HFFc6 (cell line): ENCODE measurements around the gene GPR157. TPM values are rescaled to one million over a fixed set of nuclear protein-coding genes. Genes with fewer than 3 reads are reported as not detected.

Experiments
- DNase-seq: peaks from one replicate; pipeline ENCODE4 v3.0.0-alpha.2; 2018
- H3K27ac Mint-ChIP-seq: 2 replicates; pipeline ENCODE4 v1.8.0; 2020; ENCODE audit warnings: mild to moderate bottlenecking, mixed read lengths
- H3K27me3 Mint-ChIP-seq: 2 replicates; pipeline ENCODE4 v1.8.0; 2021; ENCODE audit warnings: mild to moderate bottlenecking, moderate library complexity, mixed read lengths; ENCODE audit not compliant: insufficient read depth
- H3K36me3 Mint-ChIP-seq: 2 replicates; pipeline ENCODE4 v1.8.0; 2021; ENCODE audit warnings: low read depth, mixed read lengths
- H3K4me1 Mint-ChIP-seq: 2 replicates; pipeline ENCODE4 v1.8.0; 2020; ENCODE audit warnings: low read depth, mixed read lengths
- H3K4me3 Mint-ChIP-seq: 2 replicates; pipeline ENCODE4 v1.8.0; 2020; ENCODE audit warnings: mild to moderate bottlenecking, moderate library complexity, mixed read lengths
- H3K9me3 Mint-ChIP-seq: 2 replicates; pipeline ENCODE4 v1.8.0; 2020; ENCODE audit warnings: mild to moderate bottlenecking, mixed read lengths
- total RNA-seq, 6 experiments: library from RNA; stranded (reverse); fragmentation: NEBNext Ultra II Directional; extraction: Animal tissue kit (Norgen Biotek cat#: 25700); gene quantifications; 2 replicates in 1 of 6; 3 replicates in 5 of 6; pipeline ENCODE4 v1.2.3, GENCODE V29; 2021
- TF ChIP-seq, protein P1 (sequence below): fragments of 200-600 bp; sonication (generic); IDR thresholded peaks from 2 replicates; pipeline ENCODE4 v1.5.0; 2021; ENCODE audit warnings: antibody characterized with exemption, mild to moderate bottlenecking

Gene GPR157
- total RNA-seq, 6 experiments from 2014 or later: 8.2 to 11.1 (median 9.7) TPM

DNA sequence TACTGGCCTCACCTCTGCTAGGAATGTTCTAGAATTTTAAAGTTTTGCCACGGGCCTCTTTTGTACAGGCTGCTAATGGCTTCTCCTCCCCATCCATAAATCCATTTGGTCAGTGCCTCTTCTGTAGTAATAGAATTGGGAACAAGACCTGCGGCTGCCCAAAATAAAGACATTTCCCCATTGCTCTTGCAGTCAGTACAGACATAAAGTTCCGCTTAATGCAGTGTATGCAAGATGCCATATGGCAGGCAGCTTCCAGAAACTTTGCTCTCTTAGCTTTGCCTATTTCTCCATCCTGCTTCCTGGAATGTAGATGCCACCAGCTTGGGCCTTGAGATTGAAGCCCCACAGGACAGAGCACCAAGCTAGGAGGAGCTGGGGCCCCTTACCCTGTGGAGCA is 55.8 kb downstream of the GPR157 start:
- no peaks in the 10 kb centered on the region for H3K9me3 Mint-ChIP-seq
- H3K36me3 Mint-ChIP-seq: no peaks in the 10 kb centered on the region
- TF ChIP-seq, protein P1, sequence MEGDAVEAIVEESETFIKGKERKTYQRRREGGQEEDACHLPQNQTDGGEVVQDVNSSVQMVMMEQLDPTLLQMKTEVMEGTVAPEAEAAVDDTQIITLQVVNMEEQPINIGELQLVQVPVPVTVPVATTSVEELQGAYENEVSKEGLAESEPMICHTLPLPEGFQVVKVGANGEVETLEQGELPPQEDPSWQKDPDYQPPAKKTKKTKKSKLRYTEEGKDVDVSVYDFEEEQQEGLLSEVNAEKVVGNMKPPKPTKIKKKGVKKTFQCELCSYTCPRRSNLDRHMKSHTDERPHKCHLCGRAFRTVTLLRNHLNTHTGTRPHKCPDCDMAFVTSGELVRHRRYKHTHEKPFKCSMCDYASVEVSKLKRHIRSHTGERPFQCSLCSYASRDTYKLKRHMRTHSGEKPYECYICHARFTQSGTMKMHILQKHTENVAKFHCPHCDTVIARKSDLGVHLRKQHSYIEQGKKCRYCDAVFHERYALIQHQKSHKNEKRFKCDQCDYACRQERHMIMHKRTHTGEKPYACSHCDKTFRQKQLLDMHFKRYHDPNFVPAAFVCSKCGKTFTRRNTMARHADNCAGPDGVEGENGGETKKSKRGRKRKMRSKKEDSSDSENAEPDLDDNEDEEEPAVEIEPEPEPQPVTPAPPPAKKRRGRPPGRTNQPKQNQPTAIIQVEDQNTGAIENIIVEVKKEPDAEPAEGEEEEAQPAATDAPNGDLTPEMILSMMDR: no peak
- peaks cover 15% of the 10 kb centered on the region for H3K27me3 Mint-ChIP-seq
- DNase-seq: no peak
- no peak overlapping the region for H3K27ac Mint-ChIP-seq
- no peak overlapping the region for H3K4me3 Mint-ChIP-seq
- peaks cover 34% of the 10 kb centered on the region for H3K4me1 Mint-ChIP-seq

DNA sequence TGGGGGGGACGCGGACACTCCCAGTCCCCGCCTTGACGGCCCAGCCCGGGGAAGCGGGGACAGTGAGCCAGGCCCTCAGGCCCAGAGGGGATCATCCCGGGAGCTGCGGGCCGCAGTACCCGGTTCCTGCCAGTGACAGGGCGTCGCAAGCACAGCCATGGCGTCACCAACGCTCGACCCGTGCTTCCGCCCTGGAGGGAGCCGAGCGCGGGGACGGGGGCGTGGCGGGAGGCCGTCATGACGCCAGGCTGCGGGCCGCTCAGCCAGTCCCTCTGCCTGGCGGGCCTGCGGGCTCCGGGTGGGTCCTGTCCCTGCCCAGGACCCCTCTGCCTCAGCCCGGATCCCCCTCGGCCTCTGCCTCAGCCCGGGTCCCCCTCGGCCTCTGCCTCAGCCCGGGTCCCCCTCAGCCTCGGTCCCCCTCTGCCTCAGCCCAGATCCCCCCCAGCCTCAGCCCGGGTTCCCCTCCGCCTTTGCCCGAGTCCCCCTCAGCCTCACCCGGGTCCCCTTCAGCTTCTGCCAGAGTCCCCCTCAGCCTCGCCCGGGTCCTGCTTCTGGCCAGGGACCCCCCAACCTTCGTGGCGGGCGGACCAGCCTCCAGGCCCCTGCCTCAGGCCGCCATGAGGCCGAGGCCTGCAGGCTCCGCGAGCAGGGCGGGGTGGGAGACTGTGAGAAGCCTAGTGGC is 57.2 kb downstream of the GPR157 start:
- peaks cover 17% of the 10 kb centered on the region for H3K27me3 Mint-ChIP-seq
- H3K4me3 Mint-ChIP-seq: no peak overlapping the region

DNA sequence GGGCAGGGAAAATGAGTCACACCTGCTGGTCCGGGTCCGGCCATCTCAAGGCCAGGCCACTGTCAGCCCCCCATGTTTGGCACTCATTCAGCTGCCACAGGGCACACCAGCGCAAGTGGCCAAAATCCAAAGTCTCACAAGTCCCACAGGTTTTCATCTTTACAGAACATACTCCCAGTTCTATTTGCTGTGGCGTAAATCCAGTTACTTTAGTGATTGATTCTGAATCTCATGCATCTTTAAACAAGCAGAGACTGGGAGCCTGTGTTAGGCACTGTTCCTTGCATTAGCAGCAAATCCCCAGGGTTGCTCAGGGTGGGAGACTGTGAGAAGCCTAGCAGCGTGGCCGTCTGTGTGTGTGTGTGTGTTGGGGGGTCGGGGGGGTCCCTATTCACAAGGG is 58.4 kb downstream of the GPR157 start:
- TF ChIP-seq, protein P1: no peak
- Mint-ChIP-seq H3K27ac (no peak overlapping the region), H3K9me3 (no peaks in the 10 kb centered on the region), H3K36me3 (0 out of 2 replicates have a peak, but pooled peaks cover 4% of the 10 kb centered on the region), H3K27me3 (peaks cover 16% of the 10 kb centered on the region), H3K4me3 (no peak overlapping the region), H3K4me1 (peaks cover 46% of the 10 kb centered on the region)
- no peak for DNase-seq

More for the DNA sequence above, 57.2 kb downstream of the GPR157 start:
- no peak for DNase-seq
- H3K9me3 Mint-ChIP-seq: no peaks in the 10 kb centered on the region
- H3K27ac Mint-ChIP-seq: no peak overlapping the region
- TF ChIP-seq, protein P1: no peak
- 0 out of 2 replicates have a peak, but pooled peaks cover 4% of the 10 kb centered on the region for H3K36me3 Mint-ChIP-seq
- H3K4me1 Mint-ChIP-seq: peaks cover 40% of the 10 kb centered on the region

DNA sequence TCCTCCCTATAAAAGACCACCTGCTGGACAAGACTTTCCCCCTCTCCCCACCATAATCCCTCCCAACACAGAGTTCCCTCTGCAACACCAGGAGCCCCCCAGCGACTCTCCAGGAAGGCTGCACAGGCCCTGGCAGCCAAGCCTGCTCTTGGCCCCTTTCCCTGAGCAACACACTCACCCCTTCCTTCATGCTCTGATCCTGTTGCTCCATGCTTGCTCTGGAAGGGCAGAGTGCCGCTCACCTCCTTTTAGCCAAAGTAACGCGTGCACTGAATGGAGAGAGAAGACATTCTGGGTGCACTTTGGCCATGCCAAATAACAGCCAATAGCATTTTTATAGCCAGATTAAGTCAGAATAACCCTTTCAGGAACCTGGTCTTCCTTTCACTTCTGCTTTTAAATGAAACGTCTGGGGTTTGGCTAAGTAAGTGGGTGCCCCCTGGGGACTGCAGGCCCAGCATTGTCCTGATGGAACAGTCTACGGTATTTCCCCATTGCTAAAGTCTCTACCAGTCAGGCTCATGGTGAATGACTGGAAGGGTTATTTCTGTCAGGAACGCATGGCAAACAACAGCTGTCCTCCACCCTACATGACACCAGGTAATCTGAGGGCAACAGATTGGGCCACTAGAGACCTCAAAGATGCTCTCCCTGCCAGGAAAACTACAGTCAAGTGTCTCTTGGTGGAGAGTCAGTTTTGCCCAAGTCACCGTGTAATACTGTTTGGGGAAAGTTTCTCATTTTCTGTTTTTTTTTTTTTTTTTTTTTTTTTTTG is 59.4 kb downstream of the GPR157 start, which contains the start of gene SLC2A5:
Gene SLC2A5 (minus strand): TSS at position 310 of the 775 bp plus-strand sequence. CDS start 99 bp downstream, at position 211.
- H3K27ac Mint-ChIP-seq: peak within 1 kb of the TSS; percentile 22
- H3K36me3 Mint-ChIP-seq: 0 out of 2 replicates have a peak, but pooled peaks cover 4% of the 10 kb centered on the region
- peaks cover 6% of the 10 kb centered on the region; the same call in 1 of the 2 replicates for H3K27me3 Mint-ChIP-seq
- no peak for DNase-seq
- TF ChIP-seq, protein P1: no peak
- peak within 1 kb of the TSS; percentile 39 for H3K4me3 Mint-ChIP-seq
- H3K9me3 Mint-ChIP-seq: no peaks in the 10 kb centered on the region
- H3K4me1 Mint-ChIP-seq: peaks cover 45% of the 10 kb centered on the region

DNA sequence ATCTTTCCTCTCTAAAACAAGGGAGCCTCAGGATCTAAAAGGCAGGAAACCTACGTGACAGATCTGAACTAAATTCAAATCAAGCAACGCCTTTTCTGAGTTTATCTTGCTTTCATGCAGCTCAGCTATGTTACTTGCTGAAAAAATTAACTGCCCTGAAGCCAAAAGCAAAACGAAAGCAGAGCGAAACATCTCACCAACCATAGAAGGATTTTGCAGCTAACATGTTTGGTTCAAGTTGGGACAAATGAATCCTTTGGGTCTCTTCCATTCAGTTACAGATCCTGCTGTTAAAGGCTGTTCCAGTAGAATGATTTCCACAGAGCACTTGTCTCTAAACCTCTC is 59.9 kb downstream of the GPR157 start:
- no peak for DNase-seq
- H3K9me3 Mint-ChIP-seq: no peaks in the 10 kb centered on the region
- peak overlapping the region; percentile 39 for H3K4me3 Mint-ChIP-seq
- peak overlapping the region; percentile 22 for H3K27ac Mint-ChIP-seq
- TF ChIP-seq, protein P1: no peak
- peaks cover 4% of the 10 kb centered on the region; the same call in 1 of the 2 replicates for H3K27me3 Mint-ChIP-seq
- 0 out of 2 replicates have a peak, but pooled peaks cover 4% of the 10 kb centered on the region for H3K36me3 Mint-ChIP-seq
- peaks cover 45% of the 10 kb centered on the region for H3K4me1 Mint-ChIP-seq
